CD4-positive, alpha-beta T cell (primary cell): Measurements from ENCODE around the gene ACADVL. TPM values are rescaled to one million over a fixed set of nuclear protein-coding genes. Genes with fewer than 3 reads are reported as not detected.
A peak's percentile ranks its signal among the peaks of the same experiment; 100 is the strongest.

ENCODE experiments used
- ATAC-seq: fragments of 200-7000 bp; cut with Tn5 transposase; one replicate; pipeline ENCODE4 v1.10.0; 2022; ENCODE audit warnings: mild to moderate bottlenecking; ENCODE audit not compliant: poor library complexity
- CTCF ChIA-PET: fragments of 350-600 bp; sonication (Branson Sonifier 250); formaldehyde crosslinking; loops from one replicate; lab custom pipeline; 2021; ENCODE audit warnings: antibody characterized with exemption, inconsistent platforms; lab: Charles Lee
- POLR2A ChIA-PET: fragments of 350-600 bp; sonication (Branson Sonifier 250); formaldehyde crosslinking; loops from one replicate; lab custom pipeline; 2021; ENCODE audit warnings: antibody characterized with exemption, inconsistent platforms; lab: Charles Lee
- DNase-seq, 14 experiments: peaks; one replicate each; pipeline ENCODE4 v3.0.0-alpha.2; 2013 to 2020; ENCODE audit warnings: mixed read lengths in 2 of 14
- H3K27ac ChIP-seq, 2 donors: one replicate each; pipeline versions ENCODE4 v1.5.1 to v1.7.0; 2013; ENCODE audit warnings: low read length in 2 of 2, low read depth in 1 of 2, mild to moderate bottlenecking in 1 of 2
- H3K27me3 ChIP-seq, 2 experiments: 1 replicate in 1 of 2; 2 replicates in 1 of 2; pipeline versions ENCODE4 v1.6.1 to v1.7.0; 2013; ENCODE audit warnings: low read length in 2 of 2, control low read depth in 1 of 2, mild to moderate bottlenecking in 1 of 2, moderate library complexity in 1 of 2; ENCODE audit not compliant: insufficient read depth in 2 of 2, control insufficient read depth in 1 of 2
- H3K36me3 ChIP-seq: one replicate; pipeline ENCODE4 v1.6.1; 2013; ENCODE audit warnings: low read length, control low read depth; ENCODE audit not compliant: insufficient read depth
- H3K4me1 ChIP-seq: one replicate; pipeline ENCODE4 v1.6.1; 2013; ENCODE audit warnings: low read length, control low read depth; ENCODE audit not compliant: insufficient read depth
- H3K4me3 ChIP-seq: one replicate; pipeline ENCODE4 v1.5.1; 2013; ENCODE audit warnings: mild to moderate bottlenecking, low read length, moderate library complexity
- H3K9me3 ChIP-seq, 2 experiments: 1 replicate in 1 of 2; 2 replicates in 1 of 2; pipeline versions ENCODE4 v1.6.1 to v1.7.0; 2013; ENCODE audit warnings: low read length in 2 of 2, mild to moderate bottlenecking in 2 of 2, control low read depth in 1 of 2, moderate library complexity in 1 of 2; ENCODE audit not compliant: control insufficient read depth in 1 of 2, insufficient read depth in 1 of 2
- H3K27ac Mint-ChIP-seq: one replicate; pipeline ENCODE4 v1.8.0; 2020; ENCODE audit warnings: mixed read lengths
- H3K27me3 Mint-ChIP-seq: one replicate; pipeline ENCODE4 v1.8.0; 2021; ENCODE audit warnings: mixed read lengths
- H3K36me3 Mint-ChIP-seq: one replicate; pipeline ENCODE4 v1.8.0; 2021; ENCODE audit warnings: low read depth, mixed read lengths
- H3K4me1 Mint-ChIP-seq: one replicate; pipeline ENCODE4 v1.8.0; 2021; ENCODE audit warnings: low read depth, mixed read lengths
- H3K4me3 Mint-ChIP-seq: one replicate; pipeline ENCODE4 v1.8.0; 2020; ENCODE audit warnings: mild to moderate bottlenecking, mixed read lengths
- H3K9me3 Mint-ChIP-seq: one replicate; pipeline ENCODE4 v1.8.0; 2020; ENCODE audit warnings: mixed read lengths
- CTCF ChIP-seq: fragments of 200-600 bp; IDR thresholded peaks from one replicate; pipeline ENCODE4 v1.8.0; 2022; ENCODE audit warnings: antibody characterized with exemption, mild to moderate bottlenecking
- intact Hi-C, 2 experiments: fragments of 100-400 bp; cut with DNase I in 1 of 2; cut with micrococcal nuclease in 1 of 2; formaldehyde crosslinking; loops; one replicate each; pipeline versions ENCODE4 v1.15.1 to v1.9.0; 2023 to 2025; cut with DNase I, micrococcal nuclease
- total RNA-seq, 174 experiments: library from RNA in 2 of 174; stranded (reverse) in 2 of 174; gene quantifications; one replicate each; pipeline ENCODE4 v1.2.3 and lab custom pipeline; 2021 to 2026

The ACADVL gene
- total RNA-seq, 2 experiments from 2014 or later, result 237 to 257 TPM

GRCh38 chr17:7234083-7234951 lies 14.6 kb downstream of the ACADVL start, which contains the start of gene DVL2:
Gene DVL2 (minus strand): TSS chr17:7234517. CDS start chr17:7234262, 255 bp downstream.
- Histone ChIP-seq H3K4me1 (peaks cover 60% of the 10 kb centered on the region), H3K36me3 (peaks cover 35% of the 10 kb centered on the region), H3K4me3 (peak within 1 kb of the TSS; percentile 97), H3K27me3 (no peaks in the 10 kb centered on the region), H3K27ac (peak within 1 kb of the TSS; percentile 61 to 81), H3K9me3 (no peaks in the 10 kb centered on the region)
- TF ChIP-seq CTCF, result no peak
- peak within 1 kb of the TSS; percentile 92 for H3K27ac Mint-ChIP-seq
- H3K27me3 Mint-ChIP-seq, result no peaks in the 10 kb centered on the region
- ChIA-PET CTCF (interaction anchor here (1.0 to 3.5 kb wide), 3 partner anchors 14 to 62 kb away, joined by 4 to 19 read pairs (median 6); partner anchors contain the start of genes ACADVL and DLG4), POLR2A (interaction anchor here (0.7 to 17.0 kb wide), 15 partner anchors 9 to 452 kb away, joined by 3 to 234 read pairs (median 4); partner anchors contain the start of genes ACADVL, ACAP1, CTDNEP1 and DLG4)
- peaks cover 66% of the 10 kb centered on the region for H3K36me3 Mint-ChIP-seq
- peak within 1 kb of the TSS; percentile 94 for H3K4me3 Mint-ChIP-seq
- intact Hi-C loops, result loop anchor here (1.0 to 10.0 kb wide), 2 partner anchors 29 to 610 kb away; no protein-coding TSS in a partner anchor
- peak; percentile 56 for ATAC-seq
- DNase-seq, result peak; percentile 89 to 97 (median 92)
- H3K9me3 Mint-ChIP-seq, result no peaks in the 10 kb centered on the region
- peaks cover 46% of the 10 kb centered on the region for H3K4me1 Mint-ChIP-seq

- Mint-ChIP-seq H3K4me1 (peaks cover 59% of the 10 kb centered on the region), H3K36me3 (peaks cover 67% of the 10 kb centered on the region), H3K4me3 (peak overlapping the region; percentile 94), H3K9me3 (no peaks in the 10 kb centered on the region), H3K27me3 (no peaks in the 10 kb centered on the region), H3K27ac (peak overlapping the region; percentile 93)
- ATAC-seq (no peak), DNase-seq (peak in 2 of 14 experiments; percentile 30 to 42)
- no peak overlapping the region for H3K4me3 ChIP-seq
- peaks cover 70% of the 10 kb centered on the region for H3K4me1 ChIP-seq
- no peak overlapping the region for H3K27ac ChIP-seq
- POLR2A ChIA-PET, result interaction anchor here (1.4 to 17.0 kb wide), 3 partner anchors 16 to 450 kb away, joined by 3 to 234 read pairs (median 3); partner anchors contain the start of genes ACADVL, CTDNEP1 and DLG4
- intact Hi-C loops, result loop anchor here (10.0 kb wide), 1 partner anchor 609 kb away; no protein-coding TSS in a partner anchor
- no peaks in the 10 kb centered on the region for H3K9me3 ChIP-seq
- peaks cover 31% of the 10 kb centered on the region for H3K36me3 ChIP-seq
- no peaks in the 10 kb centered on the region for H3K27me3 ChIP-seq
- CTCF ChIA-PET, result interaction anchor here (0.6 to 3.5 kb wide), 4 partner anchors 15 to 1150 kb away, joined by 4 to 19 read pairs (median 5); partner anchors contain the start of genes ACADVL and DLG4
- TF ChIP-seq CTCF, result no peak
These were observed 16.2 kb downstream of the ACADVL start for GRCh38 chr17:7235693-7236665.
